ENCODE results near the gene PASK. TPM values are rescaled to one million over a fixed set of nuclear protein-coding genes. Genes with fewer than 3 reads are reported as not detected.
A peak's percentile ranks its signal among the peaks of the same experiment; 100 is the strongest.

The PASK gene
- total RNA-seq, 1 donor from 2014 or later = 2.9 TPM

- no peaks in the 10 kb centered on the region for H3K27me3 ChIP-seq (ENCODE audit: control insufficient read depth, insufficient read depth, low read length)
- FAIRE-seq (no peak), DNase-seq (ENCODE audit: low read depth) (no peak)
- TF ChIP-seq CTCF (IDR thresholded peaks at IDR 0.05; ENCODE audit: insufficient read depth, low read length, severe bottlenecking) = no peak
- peak overlapping the region; percentile 62 for H3K4me3 ChIP-seq (ENCODE audit: low read depth, low read length)
- H3K36me3 ChIP-seq (ENCODE audit: control insufficient read depth, insufficient read depth, low read length) = peaks cover 1% of the 10 kb centered on the region
Observed at GRCh38 chr2:241149675-241149924, 328 bp upstream of the PASK start.

DNA sequence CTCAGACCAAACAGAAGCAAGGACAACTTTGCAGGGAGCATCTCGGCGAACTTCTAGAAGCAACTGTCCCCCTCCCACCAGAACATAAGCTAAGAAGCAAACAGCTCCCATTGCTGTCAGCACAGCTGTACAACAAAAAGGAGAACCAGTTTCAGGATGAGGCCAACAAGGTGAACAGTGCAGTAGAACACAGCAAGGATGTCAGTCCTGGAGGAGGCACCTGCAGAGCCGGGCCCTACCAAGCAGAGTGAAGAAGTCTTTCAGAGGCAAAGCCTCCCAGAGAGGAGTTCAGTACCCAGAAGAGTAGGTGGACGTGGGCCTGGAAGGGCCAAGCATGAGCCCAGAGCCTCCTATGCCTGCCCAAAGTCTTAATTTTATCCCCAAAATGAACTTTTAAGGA, 1.0 kb downstream of the PASK start:
- no peak for TF ChIP-seq CTCF (IDR thresholded peaks at IDR 0.05; ENCODE audit: insufficient read depth, low read length, severe bottlenecking)
- no peak overlapping the region for H3K4me3 ChIP-seq (ENCODE audit: low read depth, low read length)
- FAIRE-seq (no peak), DNase-seq (ENCODE audit: low read depth) (no peak)
- H3K36me3 ChIP-seq (ENCODE audit: control insufficient read depth, insufficient read depth, low read length) = no peaks in the 10 kb centered on the region
- H3K27me3 ChIP-seq (ENCODE audit: control insufficient read depth, insufficient read depth, low read length) = no peaks in the 10 kb centered on the region

- FAIRE-seq = no peak
Observed at GRCh38 chr2:241147336-241147735, 1.9 kb downstream of the PASK start.

DNA sequence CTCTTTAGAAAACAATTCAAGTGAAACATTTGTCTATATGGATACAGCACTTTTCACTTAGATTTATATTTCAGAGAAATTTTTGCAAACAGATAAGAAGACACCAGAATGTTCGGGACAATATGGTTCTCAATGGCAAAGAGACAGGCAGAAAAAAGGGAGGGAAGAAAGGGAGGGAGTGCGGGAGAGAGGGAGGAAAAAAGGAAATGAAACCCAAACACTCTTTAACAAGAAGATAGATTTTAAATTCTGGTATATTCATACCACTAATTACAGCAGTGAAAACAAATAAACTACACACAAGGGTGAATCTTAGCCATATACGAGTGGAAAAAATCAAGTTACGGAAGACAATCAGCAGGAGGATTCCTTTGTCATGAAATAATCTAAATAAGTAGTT, 3.0 kb downstream of the PASK start:
- DNase-seq (ENCODE audit: low read depth) (no peak), FAIRE-seq (no peak)
- TF ChIP-seq CTCF (IDR thresholded peaks at IDR 0.05; ENCODE audit: insufficient read depth, low read length, severe bottlenecking) = no peak
- Histone ChIP-seq H3K36me3 (ENCODE audit: control insufficient read depth, insufficient read depth, low read length) (no peaks in the 10 kb centered on the region), H3K27me3 (ENCODE audit: control insufficient read depth, insufficient read depth, low read length) (no peaks in the 10 kb centered on the region), H3K4me3 (ENCODE audit: low read depth, low read length) (no peak overlapping the region)

More at GRCh38 chr2:241147336-241147735, 1.9 kb downstream of the PASK start:
- TF ChIP-seq CTCF (IDR thresholded peaks at IDR 0.05; ENCODE audit: insufficient read depth, low read length, severe bottlenecking) = no peak
- no peak for DNase-seq (ENCODE audit: low read depth)
- Histone ChIP-seq H3K36me3 (ENCODE audit: control insufficient read depth, insufficient read depth, low read length) (no peaks in the 10 kb centered on the region), H3K27me3 (ENCODE audit: control insufficient read depth, insufficient read depth, low read length) (no peaks in the 10 kb centered on the region), H3K4me3 (ENCODE audit: low read depth, low read length) (no peak overlapping the region)

DNA sequence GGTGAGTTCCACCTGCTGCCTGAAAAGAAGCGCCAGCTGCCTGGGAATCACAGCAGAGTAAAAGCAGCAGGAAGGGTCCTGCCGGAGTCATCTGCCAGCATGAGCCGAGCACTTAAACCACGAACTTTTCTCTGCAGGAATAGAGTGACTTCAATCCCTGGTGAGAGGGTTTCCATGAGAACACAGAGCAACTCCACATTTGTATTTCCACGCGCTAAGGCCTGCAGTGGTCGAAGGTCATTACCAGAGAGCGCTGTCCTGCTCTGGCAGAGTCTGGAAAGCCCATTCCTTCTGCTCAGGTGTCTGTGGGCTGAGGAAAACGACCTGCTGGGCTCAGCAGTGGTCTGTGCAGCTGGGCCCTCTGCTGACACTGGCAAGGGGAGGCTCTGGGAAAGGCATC, 6.7 kb downstream of the PASK start:
- H3K36me3 ChIP-seq (ENCODE audit: control insufficient read depth, insufficient read depth, low read length) = peaks cover 1% of the 10 kb centered on the region
- FAIRE-seq = no peak

More for the DNA sequence above, 6.7 kb downstream of the PASK start:
- Histone ChIP-seq H3K27me3 (ENCODE audit: control insufficient read depth, insufficient read depth, low read length) (no peaks in the 10 kb centered on the region), H3K4me3 (ENCODE audit: low read depth, low read length) (no peak overlapping the region)
- TF ChIP-seq CTCF (IDR thresholded peaks at IDR 0.05; ENCODE audit: insufficient read depth, low read length, severe bottlenecking) = no peak
- no peak for DNase-seq (ENCODE audit: low read depth)
